ENCODE results near the gene CDH18.

Gene CDH18

GRCh38 chr5:19987612-19988361, at the start of gene CDH18:
CDH18 (minus strand) TSS chr5:19988200; CDS start chr5:19838986, 149,214 bp downstream.
- H3K4me3 ChIP-seq (ENCODE audit: control insufficient read depth, low read depth, low read length): peak within 1 kb of the TSS; percentile 3
- DNase-seq (ENCODE audit: low read depth): peak; percentile 14

GRCh38 chr5:20034717-20035116, 46.7 kb upstream of the CDH18 start:
- H3K4me3 ChIP-seq (ENCODE audit: control insufficient read depth, low read depth, low read length): no peak overlapping the region
- no peak for DNase-seq (ENCODE audit: low read depth)
- TF ChIP-seq, protein P1, sequence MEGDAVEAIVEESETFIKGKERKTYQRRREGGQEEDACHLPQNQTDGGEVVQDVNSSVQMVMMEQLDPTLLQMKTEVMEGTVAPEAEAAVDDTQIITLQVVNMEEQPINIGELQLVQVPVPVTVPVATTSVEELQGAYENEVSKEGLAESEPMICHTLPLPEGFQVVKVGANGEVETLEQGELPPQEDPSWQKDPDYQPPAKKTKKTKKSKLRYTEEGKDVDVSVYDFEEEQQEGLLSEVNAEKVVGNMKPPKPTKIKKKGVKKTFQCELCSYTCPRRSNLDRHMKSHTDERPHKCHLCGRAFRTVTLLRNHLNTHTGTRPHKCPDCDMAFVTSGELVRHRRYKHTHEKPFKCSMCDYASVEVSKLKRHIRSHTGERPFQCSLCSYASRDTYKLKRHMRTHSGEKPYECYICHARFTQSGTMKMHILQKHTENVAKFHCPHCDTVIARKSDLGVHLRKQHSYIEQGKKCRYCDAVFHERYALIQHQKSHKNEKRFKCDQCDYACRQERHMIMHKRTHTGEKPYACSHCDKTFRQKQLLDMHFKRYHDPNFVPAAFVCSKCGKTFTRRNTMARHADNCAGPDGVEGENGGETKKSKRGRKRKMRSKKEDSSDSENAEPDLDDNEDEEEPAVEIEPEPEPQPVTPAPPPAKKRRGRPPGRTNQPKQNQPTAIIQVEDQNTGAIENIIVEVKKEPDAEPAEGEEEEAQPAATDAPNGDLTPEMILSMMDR (conservative IDR thresholded peaks at IDR 0.05; ENCODE audit: control insufficient read depth, insufficient read depth, low read depth, low read length): no peak

More at GRCh38 chr5:19987612-19988361, at the start of gene CDH18:
- TF ChIP-seq, protein P1 (conservative IDR thresholded peaks at IDR 0.05; ENCODE audit: control insufficient read depth, insufficient read depth, low read depth, low read length): no peak

DNA sequence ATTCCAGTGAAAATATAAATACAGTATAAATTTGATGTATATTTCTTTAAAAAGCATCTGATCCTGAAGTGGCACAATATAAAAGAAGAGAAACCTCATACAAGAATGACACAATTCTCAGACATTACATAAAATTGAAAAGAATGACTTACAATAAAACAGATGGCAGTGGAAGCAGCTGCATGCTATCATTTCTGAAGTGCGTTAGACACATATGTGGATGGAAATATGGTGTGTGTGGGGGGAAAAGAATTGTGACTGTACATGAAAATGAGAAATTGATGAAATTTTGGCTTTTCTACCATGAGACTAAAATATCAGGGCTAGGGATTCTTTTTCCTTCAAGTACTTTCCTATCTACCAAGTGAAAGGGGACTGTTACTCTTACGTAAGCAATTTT, 45.9 kb upstream of the CDH18 start:
- H3K4me3 ChIP-seq (ENCODE audit: control insufficient read depth, low read depth, low read length): no peak overlapping the region
- no peak for DNase-seq (ENCODE audit: low read depth)
- TF ChIP-seq, protein P1 (conservative IDR thresholded peaks at IDR 0.05; ENCODE audit: control insufficient read depth, insufficient read depth, low read depth, low read length): no peak

- no peak overlapping the region for H3K4me3 ChIP-seq (ENCODE audit: control insufficient read depth, low read depth, low read length)
- DNase-seq (ENCODE audit: low read depth): no peak
- TF ChIP-seq, protein P1 (conservative IDR thresholded peaks at IDR 0.05; ENCODE audit: control insufficient read depth, insufficient read depth, low read depth, low read length): no peak
Measured at GRCh38 chr5:20032896-20033295, 44.9 kb upstream of the CDH18 start.

DNA sequence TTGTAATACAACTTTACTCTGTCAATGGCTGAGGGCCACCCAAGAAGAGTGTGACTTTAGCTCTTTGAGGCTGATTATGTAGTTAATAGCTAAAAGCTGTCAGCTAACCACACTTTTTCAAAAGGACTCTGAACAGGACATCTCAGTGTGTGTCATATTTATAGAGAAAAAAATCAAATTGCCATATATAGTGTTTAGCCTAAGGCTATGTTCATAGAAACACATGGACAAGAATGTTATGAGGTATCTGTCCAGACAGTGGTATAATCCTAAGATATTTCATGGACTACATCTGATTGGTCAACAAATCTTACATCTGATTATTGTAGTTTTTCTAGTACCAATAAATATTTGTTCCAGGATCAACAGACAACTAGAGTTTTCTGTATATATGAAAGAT, 42.1 kb upstream of the CDH18 start:
- no peak overlapping the region for H3K4me3 ChIP-seq (ENCODE audit: control insufficient read depth, low read depth, low read length)
- TF ChIP-seq, protein P1 (conservative IDR thresholded peaks at IDR 0.05; ENCODE audit: control insufficient read depth, insufficient read depth, low read depth, low read length): no peak
- DNase-seq (ENCODE audit: low read depth): no peak

- no peak overlapping the region for H3K4me3 ChIP-seq (ENCODE audit: control insufficient read depth, low read depth, low read length)
- no peak for DNase-seq (ENCODE audit: low read depth)
- TF ChIP-seq, protein P1 (conservative IDR thresholded peaks at IDR 0.05; ENCODE audit: control insufficient read depth, insufficient read depth, low read depth, low read length): no peak
Measured at GRCh38 chr5:20029266-20029665, 41.3 kb upstream of the CDH18 start.

Measured in fibroblast of mammary gland (primary cell).